Brain pericyte (primary cell): ENCODE results near the gene MLLT10.
"Not testable (repeated sequence)": the region's sequence is repeated elsewhere in the genome, so short reads cannot be mapped to it uniquely, and the experiment has no call there.

ENCODE experiments used
- DNase-seq: peaks from one replicate; pipeline ENCODE4 v3.0.0-alpha.2; 2012; ENCODE audit warnings: low read depth, low spot score

Gene MLLT10

GRCh38 chr10:21527598-21528235 lies 6.3 kb upstream of the MLLT10 start:
- DNase-seq: no peak

- DNase-seq: no peak
Measured at GRCh38 chr10:21528236-21529031, 5.6 kb upstream of the MLLT10 start.

- DNase-seq: no peak
Measured at GRCh38 chr10:21529032-21529910, 4.8 kb upstream of the MLLT10 start.

GRCh38 chr10:21530168-21530567 lies 3.9 kb upstream of the MLLT10 start:
- no peak for DNase-seq

- no peak for DNase-seq
Measured at GRCh38 chr10:21530641-21531040, 3.4 kb upstream of the MLLT10 start.

GRCh38 chr10:21531164-21531563 lies 2.9 kb upstream of the MLLT10 start:
- DNase-seq: no peak

- DNase-seq: no peak
Measured at GRCh38 chr10:21532694-21533466, 1.2 kb upstream of the MLLT10 start.

GRCh38 chr10:21534280-21534586 lies 201 bp downstream of the MLLT10 start:
- no peak for DNase-seq

- DNase-seq: no peak
Measured at GRCh38 chr10:21534604-21535493, 817 bp downstream of the MLLT10 start.

- no peak for DNase-seq
Measured at GRCh38 chr10:21535494-21535965, 1.5 kb downstream of the MLLT10 start.

- not testable (repeated sequence) for DNase-seq
Measured at GRCh38 chr10:21535976-21536375, 1.9 kb downstream of the MLLT10 start.

- DNase-seq: no peak
Measured at GRCh38 chr10:21536874-21537273, 2.8 kb downstream of the MLLT10 start.

GRCh38 chr10:21540701-21541100 lies 6.7 kb downstream of the MLLT10 start:
- not testable (repeated sequence) for DNase-seq

- no peak for DNase-seq
Measured at GRCh38 chr10:21547246-21547645, 13.2 kb downstream of the MLLT10 start.

GRCh38 chr10:21552638-21553037 lies 18.6 kb downstream of the MLLT10 start:
- no peak for DNase-seq

GRCh38 chr10:21556527-21556926 lies 22.5 kb downstream of the MLLT10 start:
- no peak for DNase-seq

GRCh38 chr10:21558984-21559383 lies 25.0 kb downstream of the MLLT10 start:
- DNase-seq: not testable (repeated sequence)

- no peak for DNase-seq
Measured at GRCh38 chr10:21570761-21571521, 36.9 kb downstream of the MLLT10 start.

GRCh38 chr10:21572578-21572977 lies 38.5 kb downstream of the MLLT10 start:
- DNase-seq: peak; percentile 30

GRCh38 chr10:21574514-21574913 lies 40.5 kb downstream of the MLLT10 start:
- not testable (repeated sequence) for DNase-seq
